Activated naive CD8-positive, alpha-beta T cell treated with anti-CD3 and anti-CD28 coated beads, Interleukin-2, amount 50 U/mL, for 16 hours (primary cell): ENCODE results near the gene CCND1.

Experiments
- DNase-seq: peaks from one replicate; pipeline ENCODE4 v3.0.0-alpha.2; 2020; ENCODE audit warnings: low read depth, low spot score

Gene CCND1

DNA sequence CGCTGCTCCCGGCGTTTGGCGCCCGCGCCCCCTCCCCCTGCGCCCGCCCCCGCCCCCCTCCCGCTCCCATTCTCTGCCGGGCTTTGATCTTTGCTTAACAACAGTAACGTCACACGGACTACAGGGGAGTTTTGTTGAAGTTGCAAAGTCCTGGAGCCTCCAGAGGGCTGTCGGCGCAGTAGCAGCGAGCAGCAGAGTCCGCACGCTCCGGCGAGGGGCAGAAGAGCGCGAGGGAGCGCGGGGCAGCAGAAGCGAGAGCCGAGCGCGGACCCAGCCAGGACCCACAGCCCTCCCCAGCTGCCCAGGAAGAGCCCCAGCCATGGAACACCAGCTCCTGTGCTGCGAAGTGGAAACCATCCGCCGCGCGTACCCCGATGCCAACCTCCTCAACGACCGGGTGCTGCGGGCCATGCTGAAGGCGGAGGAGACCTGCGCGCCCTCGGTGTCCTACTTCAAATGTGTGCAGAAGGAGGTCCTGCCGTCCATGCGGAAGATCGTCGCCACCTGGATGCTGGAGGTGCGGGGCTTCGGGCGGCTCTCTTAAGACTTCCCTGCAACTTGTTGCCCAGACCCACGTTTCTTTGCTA lies at the start of gene CCND1:
Gene CCND1 (plus strand): TSS at position 162 of the 587 bp plus-strand sequence. CDS start 158 bp downstream, at position 320.
- DNase-seq = no peak

DNA sequence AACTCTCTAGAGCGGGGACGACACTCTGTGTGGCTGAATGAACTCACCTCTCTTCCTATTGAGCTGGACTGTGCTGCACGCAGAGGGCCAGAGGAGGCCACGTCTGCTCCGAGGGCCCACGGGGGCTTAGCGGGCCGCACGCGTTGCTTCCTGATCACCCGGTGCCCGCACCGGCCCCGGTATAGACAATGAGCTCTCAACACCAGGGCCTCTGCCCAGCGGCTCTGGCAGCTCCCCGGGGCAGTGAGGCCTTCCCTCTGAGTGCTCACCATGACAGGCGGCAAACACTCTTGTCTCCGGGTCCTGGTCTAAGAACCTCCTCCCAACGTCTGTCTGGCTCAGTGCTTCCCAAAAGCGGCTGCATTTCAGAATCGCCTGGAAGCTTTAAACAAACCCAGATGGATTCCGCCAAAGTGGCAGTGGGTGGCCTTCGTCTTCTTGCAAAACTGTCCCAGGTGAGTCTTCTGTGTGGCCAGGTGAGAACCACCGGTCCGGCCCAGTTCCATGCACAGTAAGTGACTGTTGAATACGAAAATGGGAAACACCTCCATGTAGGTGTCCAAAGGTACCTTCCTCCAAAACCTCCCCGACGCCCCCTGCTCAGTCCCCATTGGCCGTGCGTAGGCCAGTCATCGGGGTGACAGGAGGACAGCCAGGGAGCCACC lies 47.8 kb upstream of the CCND1 start:
- DNase-seq = no peak

DNA sequence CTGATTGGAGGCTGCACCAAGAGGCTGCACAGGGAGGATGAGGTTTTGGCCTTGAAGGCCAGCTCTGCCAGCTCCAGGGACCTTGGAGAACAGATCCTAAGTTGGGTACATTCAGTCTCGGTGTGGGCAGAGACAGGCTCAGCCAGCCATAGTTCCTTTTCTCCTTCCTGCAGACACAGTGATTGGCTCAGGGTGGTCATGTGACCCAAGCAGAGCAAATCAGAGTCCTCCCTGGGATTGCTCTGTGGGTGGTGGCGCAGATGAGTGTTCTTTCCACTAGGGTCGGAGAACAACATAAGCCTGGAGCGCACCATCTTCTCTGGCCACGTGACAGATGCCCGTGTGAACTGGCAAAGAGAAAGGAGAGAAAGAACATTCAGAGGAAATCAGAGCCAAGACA lies 47.1 kb upstream of the CCND1 start:
- DNase-seq = no peak

DNA sequence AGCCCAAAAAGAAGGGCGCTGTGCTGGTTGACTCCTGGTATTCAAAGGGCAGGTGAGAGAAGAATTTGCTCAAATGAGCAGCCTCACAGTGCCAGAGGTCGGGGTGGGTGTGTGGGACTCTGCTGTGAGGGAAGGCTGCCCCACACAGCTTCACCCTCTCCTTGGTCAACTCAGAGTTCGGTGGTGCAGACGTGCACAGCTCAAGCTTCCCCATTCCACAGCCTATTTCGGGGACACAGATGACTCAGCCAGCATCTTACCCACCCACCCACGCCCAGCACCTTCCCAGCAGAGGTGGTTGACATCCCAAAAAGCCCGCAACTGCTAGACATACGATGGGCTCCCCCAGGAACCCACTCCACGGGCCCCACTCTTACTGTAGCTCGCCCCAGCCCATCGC lies 46.5 kb upstream of the CCND1 start:
- no peak for DNase-seq

DNA sequence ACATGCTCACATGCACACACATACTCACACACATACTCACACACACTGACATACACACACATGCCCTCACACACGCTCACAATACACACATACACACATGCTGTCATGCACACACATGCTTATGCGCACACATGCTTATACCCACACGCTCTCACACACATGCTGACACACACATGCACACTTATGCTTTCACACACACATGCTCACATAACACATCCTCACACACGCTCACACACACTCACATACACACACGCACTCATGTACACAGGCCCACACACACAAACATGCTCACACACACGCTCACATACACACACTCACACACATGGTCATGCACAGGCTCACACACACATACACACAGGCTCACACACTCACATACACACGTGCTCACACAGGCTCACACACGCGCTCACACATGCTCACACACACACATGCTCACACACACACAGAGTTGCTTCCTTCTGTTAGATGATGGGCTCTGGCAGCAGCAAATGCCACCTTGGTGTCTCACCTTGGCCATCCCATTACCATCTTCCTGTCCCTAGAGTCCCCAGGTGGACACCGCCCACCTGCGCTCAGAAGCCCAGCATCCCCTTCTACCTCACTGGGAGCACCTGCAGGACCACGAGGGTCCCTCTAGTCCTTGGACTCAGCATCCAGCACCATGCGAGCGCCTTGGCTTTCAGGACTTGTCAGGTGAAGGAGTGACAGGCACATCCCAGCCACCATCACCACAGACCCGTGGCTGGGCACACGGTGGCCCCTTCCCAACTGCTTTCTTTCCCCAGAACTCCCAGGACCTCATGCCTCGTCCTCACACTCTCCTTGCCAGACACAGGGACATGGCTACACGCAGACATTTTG lies 44.9 kb upstream of the CCND1 start:
- no peak for DNase-seq

DNA sequence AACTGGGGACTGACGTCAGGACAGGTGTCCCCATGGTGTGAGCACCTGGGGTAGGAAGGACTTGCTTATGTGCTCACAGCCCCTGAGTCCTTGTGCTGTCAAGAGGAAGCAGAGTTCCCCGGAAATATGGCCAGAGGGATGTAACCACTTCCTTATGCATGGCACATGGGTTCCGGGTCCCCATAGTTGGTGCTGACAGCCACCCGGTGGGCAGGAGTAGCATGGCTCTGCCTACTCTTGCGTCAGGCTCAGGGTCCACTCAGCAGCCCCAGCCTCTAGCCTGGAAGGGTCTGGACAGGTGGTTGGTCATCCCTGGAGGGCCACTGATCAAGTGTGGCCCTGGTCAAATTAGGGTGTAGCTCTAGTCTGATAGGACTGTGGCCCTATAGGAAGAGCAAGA lies 42.8 kb upstream of the CCND1 start:
- DNase-seq = no peak

DNA sequence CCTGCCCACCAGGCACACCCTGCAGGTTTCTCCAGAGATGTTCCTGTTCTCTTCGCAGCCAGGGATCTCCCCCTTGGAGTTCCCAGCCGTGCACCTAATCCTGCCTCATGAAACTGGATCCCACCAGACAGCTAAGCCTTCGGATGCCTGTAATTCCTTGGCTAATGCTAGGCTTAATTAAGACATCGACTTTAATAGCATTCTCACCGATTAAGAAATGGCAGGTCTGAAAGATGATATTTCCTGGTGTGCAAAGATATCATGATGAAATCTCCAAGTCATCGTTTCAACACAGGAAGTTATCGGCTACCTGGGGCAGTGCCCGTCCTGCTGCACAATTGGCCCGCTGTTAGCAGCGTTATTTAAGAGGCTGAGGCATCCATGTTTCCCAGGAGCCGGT lies 41.5 kb upstream of the CCND1 start:
- no peak for DNase-seq

DNA sequence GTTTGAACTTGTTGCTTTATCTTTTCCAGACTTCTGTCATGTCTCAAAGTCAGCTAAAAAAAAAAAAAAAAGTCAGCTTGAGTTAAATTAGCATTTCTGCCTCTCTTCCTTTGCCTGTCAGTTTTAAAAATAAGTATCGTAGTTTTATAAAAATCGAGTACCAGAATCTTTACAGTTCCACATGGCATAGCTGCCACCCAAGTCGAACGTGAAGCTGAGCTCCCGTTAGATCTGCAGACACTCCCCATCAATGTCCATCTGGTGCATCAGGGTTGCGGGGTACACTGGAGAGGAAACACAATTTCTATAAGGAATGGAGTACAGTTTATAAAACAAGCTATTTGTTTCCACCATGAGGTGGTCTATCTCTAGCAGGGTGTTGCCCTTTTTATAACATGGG lies 41.0 kb upstream of the CCND1 start:
- no peak for DNase-seq

DNA sequence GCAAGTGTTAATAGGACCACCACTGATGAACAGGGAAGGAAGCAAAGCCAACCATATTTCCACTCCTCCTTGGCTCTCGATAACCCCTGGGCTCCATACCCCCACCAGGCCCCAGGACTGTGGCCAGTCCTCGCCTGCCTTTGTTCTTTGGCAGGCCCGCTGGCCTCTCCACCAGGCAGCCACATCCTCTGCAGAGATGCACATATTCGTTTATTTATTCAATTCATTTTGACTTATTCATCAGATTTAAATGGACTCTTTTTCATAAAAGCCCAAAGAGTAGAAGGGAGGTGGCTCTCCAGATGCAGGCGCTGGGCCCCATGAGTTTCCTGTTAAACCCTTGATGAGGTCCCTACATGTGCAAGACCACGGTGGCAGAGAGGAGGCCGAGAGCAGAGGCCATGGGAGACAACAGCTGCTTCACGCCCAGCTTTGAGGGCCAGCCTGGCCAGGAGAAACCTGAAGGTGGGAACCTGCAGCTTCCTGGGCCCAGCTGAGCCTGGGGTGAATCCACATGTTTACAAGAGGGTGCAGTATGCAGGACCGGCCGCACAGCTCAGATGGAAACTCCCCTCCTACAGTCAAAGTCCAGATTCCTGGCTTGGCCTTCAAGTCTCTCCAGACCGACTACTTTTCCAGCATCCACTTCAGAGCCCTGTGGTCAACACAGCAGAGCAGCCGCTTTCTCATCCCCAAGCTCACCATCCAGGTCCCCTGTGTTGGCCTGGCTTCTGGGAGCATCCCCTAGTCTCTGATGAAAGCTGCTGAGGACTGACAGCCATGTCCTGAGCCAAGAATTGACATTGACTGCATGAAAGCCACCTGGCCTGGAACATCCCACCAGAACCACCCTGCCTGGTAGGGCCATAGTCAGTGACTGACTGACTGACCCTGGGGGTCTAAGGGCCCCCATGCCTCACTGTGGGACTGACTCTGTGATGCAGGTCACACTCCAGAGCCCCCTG lies 39.7 kb upstream of the CCND1 start:
- DNase-seq = no peak

DNA sequence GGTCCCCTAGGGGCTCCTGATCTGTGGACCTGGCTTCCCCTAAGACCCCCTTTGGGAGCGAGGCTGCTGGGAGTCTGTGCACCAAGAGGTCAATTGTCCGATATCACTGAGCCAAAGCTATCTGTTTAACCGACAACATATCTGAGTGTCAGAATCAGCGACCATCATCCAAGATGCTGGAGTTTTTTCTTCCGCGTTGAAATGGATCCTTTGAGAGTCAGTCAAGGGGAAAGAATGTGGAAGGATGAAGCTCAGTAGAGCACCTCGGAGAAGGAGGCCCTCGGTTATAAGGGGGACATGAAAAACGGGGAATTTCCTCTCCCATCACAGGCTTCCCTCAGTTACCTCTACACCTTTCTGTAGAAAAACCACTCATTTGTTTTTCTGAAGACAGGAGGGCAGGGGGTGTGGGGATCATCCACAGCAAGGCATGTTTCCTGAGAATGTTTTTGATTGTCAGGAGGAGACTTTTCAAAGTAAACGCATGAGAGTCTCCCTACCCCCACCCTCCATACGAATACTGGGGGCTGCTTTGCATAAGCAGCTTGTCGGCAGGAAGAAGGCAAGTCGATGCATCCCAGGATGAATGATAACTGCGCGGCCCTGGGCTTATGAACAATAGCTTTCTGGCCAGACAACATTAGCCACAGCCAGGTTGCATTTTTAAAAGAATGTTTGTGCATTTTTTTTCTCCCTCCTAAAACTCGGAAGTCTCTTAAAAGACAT lies 37.7 kb upstream of the CCND1 start:
- no peak for DNase-seq

DNA sequence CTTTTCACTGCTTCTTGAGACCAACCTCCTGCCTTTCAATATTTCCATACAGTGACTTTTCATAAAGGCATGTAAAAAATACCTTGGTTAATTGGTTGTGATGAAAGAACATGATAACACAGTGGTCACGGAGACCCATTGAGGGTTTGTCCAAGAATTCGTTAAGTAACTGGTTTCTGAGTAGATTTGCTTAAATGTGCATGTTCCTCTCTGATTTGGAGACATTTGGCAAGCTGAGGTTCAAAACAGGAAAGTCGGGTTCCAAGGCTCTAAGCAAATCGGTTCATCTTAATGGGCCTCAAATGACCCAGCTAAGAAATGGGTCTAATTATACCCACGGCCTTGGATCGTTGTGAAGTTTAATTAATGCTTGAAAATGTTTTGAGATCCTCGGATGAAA lies 36.9 kb upstream of the CCND1 start:
- no peak for DNase-seq

DNA sequence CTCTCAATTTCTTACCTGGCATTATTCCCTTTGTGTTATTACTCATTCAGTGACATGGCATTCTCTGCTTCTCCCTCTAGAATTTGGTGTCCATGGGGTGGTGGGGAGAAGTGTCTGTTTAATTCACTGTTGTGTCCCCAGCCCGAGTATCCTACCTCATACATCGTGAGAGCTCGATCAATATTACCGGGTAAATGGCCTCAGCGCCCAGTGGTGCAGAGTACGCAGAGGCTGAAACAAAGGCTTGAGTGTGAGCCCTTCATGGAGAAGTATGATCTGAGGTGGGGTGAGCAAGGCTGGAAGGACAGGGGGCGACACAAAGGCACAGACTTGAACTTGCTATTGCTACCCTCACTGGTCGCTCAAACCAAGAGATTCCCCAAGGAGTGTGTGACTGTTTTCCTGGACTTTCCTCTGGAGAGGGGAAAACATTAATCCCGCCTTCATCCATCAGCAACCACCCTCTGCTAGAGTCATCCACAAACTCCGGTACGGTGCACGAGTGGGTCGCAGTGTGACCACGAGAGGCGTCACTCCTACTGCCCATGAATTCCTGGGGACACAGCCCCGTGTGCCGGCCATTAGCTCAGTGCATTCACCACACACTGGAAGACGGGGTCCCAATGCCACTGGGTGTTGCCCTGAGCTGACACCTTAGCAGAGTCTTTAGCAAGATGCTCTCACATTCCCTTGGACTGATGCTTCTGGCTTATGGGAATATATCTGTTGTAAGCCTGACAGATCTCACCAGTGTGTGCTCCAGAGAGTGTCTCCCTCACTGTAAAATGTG lies 35.0 kb upstream of the CCND1 start:
- no peak for DNase-seq

DNA sequence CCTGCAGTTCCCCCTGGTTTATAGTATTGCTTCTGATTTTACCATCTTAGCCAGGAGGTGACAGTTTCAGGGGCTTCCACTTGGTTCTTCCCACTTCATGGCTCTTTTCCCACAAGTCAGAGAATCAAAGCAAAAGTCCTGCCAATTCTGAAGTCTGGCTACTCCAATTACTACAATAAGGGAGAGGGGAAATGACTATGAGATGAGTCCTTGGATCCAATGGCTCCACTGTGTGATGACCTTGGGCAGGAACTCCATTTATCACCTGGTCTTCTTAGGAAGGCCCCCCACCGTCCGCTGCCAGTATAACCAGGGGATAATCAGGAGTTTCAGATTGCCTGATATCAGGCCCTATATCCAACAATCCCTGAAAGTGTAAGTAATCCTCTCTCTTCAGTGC lies 31.6 kb upstream of the CCND1 start:
- DNase-seq = no peak

DNA sequence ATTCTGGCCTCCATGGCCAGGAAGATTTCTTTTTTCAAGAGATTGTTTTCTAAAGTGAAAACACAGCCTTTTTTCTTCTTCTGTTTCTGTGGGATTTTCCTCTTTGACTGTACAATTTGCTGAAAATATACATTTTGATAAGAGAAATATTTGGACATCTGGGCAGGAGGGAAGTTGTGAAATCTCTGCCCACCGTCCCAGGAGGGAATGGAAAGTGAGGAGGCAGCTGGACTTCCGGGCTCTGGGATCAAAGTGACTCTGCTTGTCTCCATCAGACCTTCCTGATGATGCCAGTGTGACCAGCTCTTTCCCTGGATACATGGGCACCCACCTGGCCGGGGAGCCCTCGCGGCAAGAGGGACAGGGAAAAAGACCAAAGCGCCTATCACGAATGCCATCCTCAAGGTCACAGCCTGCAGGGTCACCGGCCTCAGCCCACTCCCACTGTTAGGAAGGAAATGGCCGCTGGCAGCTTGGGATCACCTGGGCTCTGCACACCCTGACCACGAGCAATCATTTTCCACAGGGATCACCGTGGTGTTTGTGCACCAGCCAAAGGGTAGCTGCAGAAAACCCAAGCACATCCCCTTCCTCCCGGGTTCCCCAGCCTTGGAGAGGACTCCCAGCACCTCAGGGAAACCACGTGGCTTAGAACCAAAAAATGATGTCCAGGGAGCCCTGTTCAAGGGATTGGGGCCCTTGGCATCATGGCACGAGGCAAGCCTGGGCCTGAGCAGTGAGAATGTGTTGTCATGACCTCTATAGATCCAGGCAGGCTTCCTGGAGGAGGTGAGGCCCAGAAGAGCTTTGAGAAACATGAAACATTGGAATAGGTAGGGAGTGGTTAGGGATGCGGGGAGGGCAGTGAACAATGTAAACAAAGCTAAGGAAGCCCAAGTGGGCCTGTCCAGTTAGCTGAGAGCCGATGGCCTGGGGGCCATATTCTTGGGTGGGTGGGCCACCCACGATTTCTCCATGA lies 29.1 kb upstream of the CCND1 start:
- no peak for DNase-seq

DNA sequence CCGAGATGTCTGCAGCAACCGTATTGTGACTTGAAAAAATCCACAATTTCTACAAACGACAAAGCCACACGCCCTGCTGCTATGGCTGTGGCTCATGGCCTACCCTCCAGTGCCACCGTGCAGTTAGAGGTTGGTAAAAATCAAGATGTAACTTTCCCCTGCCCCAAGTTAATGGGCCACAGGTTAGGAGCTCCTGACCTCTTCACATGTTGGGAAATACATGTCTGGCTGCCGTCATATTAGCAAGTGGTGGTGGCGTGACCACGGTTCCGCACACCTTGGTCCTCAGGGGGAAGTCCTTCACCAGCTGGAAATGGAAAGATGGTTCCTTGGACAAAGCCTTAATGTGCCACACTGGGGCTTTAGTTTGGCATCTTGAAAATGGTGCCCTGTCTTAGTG lies 27.4 kb upstream of the CCND1 start:
- DNase-seq = no peak

DNA sequence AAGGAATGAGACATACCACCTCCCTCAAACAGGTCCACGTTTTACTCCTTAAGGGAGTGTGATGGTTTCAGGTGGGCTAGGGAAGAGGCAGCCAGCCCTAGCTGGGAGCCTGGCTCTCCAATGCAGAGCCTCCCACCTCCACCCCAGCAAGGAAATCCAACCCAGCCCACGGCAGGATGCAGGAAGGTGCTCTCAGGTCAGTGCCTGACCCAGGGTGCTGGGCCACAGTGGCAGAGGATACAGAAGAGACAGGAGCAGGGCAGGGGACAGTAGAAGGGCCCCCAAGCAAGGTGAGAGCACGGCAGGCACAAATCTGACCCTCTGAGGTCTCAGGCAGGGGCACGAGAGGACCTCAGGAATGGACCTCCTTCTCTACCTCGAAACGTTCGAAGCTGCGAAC lies 26.9 kb upstream of the CCND1 start:
- no peak for DNase-seq

DNA sequence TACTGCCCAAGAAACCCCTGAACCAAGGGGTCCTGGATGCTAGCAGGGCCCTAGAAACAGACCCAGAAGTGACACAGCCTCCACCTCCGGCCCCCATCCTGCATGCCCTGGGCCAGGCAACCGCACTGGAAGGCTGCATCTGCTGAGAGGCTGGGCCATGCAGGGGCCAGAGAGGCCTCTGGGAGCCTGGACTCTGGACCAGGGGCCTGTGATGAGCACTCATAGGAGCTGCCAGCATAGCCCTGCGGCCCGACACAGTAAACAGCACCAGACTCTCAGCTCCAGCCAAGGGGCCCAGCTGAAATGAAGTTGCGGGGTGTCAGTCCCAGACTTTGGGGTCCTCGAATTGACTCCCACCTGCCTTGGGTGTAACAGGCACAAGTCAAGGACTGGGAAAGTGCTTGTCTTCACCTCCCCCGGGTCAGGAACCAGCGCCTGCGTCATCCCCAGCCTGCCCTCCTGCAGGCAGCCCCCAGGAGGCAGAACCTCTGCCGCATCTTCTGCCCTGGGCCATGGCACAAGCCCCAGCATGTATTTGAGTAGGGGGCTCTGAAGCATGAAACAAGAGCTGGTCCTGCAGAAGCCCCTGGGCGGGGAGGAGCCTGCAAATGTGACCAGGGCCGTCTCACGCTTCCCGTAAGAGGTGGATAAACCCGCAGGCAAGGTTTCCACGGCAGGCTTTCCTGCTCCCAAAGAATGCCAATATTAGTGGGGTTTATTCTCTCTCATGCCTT lies 25.2 kb upstream of the CCND1 start:
- DNase-seq = no peak

DNA sequence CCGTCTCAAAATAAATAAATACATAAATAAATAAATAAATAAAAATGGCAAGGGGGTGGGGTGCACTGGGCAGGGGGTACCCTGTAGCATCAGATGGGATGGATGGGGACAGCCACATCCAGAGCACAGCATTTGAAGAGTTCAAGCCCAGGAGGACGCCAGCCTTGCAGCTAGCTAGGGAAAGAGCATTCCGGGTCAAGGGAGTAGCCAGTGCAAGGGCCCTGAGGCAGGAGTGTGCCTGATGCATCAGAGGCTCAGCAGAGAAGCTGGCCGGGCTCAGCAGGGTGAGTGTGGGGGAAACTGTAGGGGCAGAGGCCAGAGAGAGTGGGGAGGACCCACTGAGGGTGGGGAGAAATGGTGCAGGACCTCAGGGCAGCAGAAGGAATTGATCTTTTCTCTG lies 23.7 kb upstream of the CCND1 start:
- no peak for DNase-seq
